ENCODE measurements around the gene ARF6.

- TF ChIP-seq CTCF (IDR thresholded peaks at IDR 0.05 in 2 of 3, conservative IDR thresholded peaks at IDR 0.05 in 1 of 3; ENCODE audit: insufficient read depth in 2 of 3, low read depth in 1 of 3, low read length in 3 of 3) (no peak), ZNF780A (CRISPR knock-in tag; IDR thresholded peaks at IDR 0.05) (no peak), CHD1 (IDR thresholded peaks at IDR 0.05; ENCODE audit: low read length) (no peak), FOXJ3 (CRISPR knock-in tag; IDR thresholded peaks at IDR 0.05) (no peak), DPF2 (IDR thresholded peaks at IDR 0.05) (no peak)
Measured at GRCh38 chr14:49915085-49915484, 22.2 kb downstream of the ARF6 start.

Data from K562 (cell line).